Transverse colon (tissue), 4 donors: ENCODE data around the gene NEURL1. TPM values are rescaled to one million over a fixed set of nuclear protein-coding genes. Genes with fewer than 3 reads are reported as not detected.

Source experiments
- DNase-seq: peaks from one replicate; pipeline ENCODE4 v3.0.0-alpha.2; 2019
- H3K27ac ChIP-seq, 4 donors: fragments of 200-600 bp; sonication (generic); 2 replicates each; pipeline ENCODE4 v1.5.1; 2016 to 2018; ENCODE audit warnings: inconsistent platforms in 4 of 4
- H3K27me3 ChIP-seq: fragments of 200-600 bp; sonication (generic); 2 replicates; pipeline ENCODE4 v1.5.1; 2017; ENCODE audit warnings: inconsistent platforms
- H3K36me3 ChIP-seq, 4 donors: fragments of 200-600 bp; sonication (generic); 2 replicates each; pipeline ENCODE4 v1.5.1; 2017 to 2019; ENCODE audit warnings: inconsistent platforms in 4 of 4
- H3K4me1 ChIP-seq, 4 donors: fragments of 200-600 bp; sonication (generic); 2 replicates each; pipeline ENCODE4 v1.5.1; 2017 to 2020; ENCODE audit warnings: inconsistent platforms in 4 of 4
- H3K4me3 ChIP-seq, 4 donors: fragments of 200-600 bp; sonication (generic); 1 replicate in 1 of 4; 2 replicates in 3 of 4; pipeline versions ENCODE4 v1.5.1 to v1.6.1; 2017 to 2019; ENCODE audit warnings: inconsistent platforms in 4 of 4
- H3K9me3 ChIP-seq, 2 donors: fragments of 200-600 bp; sonication (generic); 2 replicates each; pipeline ENCODE4 v1.5.1; 2017 to 2019; ENCODE audit warnings: inconsistent platforms in 2 of 2
- CTCF ChIP-seq, 5 experiments: fragments of 200-600 bp in 3 of 5; fragments of 450-650 bp in 2 of 5; sonication (generic) in 3 of 5; IDR thresholded peaks; 1 replicate in 2 of 5; 2 replicates in 3 of 5; pipeline ENCODE4 v1.5.1; 2016 to 2017; ENCODE audit warnings: antibody characterized with exemption in 5 of 5, inconsistent platforms in 3 of 5, mild to moderate bottlenecking in 2 of 5, moderate library complexity in 1 of 5
- EP300 ChIP-seq: sonication (generic); formaldehyde crosslinking; IDR thresholded peaks from one replicate; pipeline ENCODE4 v1.6.1; 2017; ENCODE audit warnings: antibody characterized with exemption, low read depth
- POLR2A ChIP-seq: fragments of 450-650 bp; IDR thresholded peaks from one replicate; pipeline ENCODE4 v1.6.1; 2016; ENCODE audit warnings: antibody characterized with exemption, mild to moderate bottlenecking, moderate library complexity
- POLR2AphosphoS5 ChIP-seq, 3 donors: sonication (generic); formaldehyde crosslinking; IDR thresholded peaks; one replicate each; pipeline ENCODE4 v1.6.1; 2016; ENCODE audit warnings: antibody characterized with exemption in 3 of 3
- WGBS, 2 donors: methylation state at CpG; one replicate each; pipeline ENCODE4 v1.1.5; 2018; ENCODE audit warnings: low coverage in 1 of 2; 5-methylcytosine and 5-hydroxymethylcytosine counted together
- in situ Hi-C, 4 donors: fragments of 200-750 bp; cut with MboI; loops; one replicate each; pipeline versions ENCODE4 v1.15.0 to v1.15.1; 2017; ENCODE audit warnings: low sequenced_read_pairs in 3 of 4, low pct_ligation_motif_present in 1 of 4, low pct_unique_long_range_greater_than_20kb in 1 of 4
- intact Hi-C: fragments of 100-400 bp; cut with DNase I; formaldehyde crosslinking; loops from one replicate; pipeline ENCODE4 v1.15.1; 2023; ENCODE audit warnings: low total_unique reads
- total RNA-seq, 4 donors: library from RNA; depleted of rRNA; stranded (reverse); fragments of >200 nt; gene quantifications; one replicate each; pipeline ENCODE4 v1.1.0, GENCODE V29; 2016

Gene NEURL1
- total RNA-seq, 4 donors from 2014 or later = 36.7 to 177 (median 55.8) TPM

GRCh38 chr10:103599211-103599610 lies 105.7 kb downstream of the NEURL1 start:
- DNase-seq = no peak
- TF ChIP-seq POLR2A (no peak), POLR2AphosphoS5 (IDR thresholded peaks at IDR 0.05) (no peak), EP300 (no peak), CTCF (IDR thresholded peaks at IDR 0.05) (no peak)
- intact Hi-C loops = loop anchor here (2.0 kb wide), 1 partner anchor 90 kb away; no protein-coding TSS in a partner anchor
- Histone ChIP-seq H3K36me3 (peaks cover 0 to 5% (median 0%) of the 10 kb centered on the region in 4 donors), H3K4me3 (no peak overlapping the region), H3K9me3 (no peaks in the 10 kb centered on the region), H3K27me3 (no peaks in the 10 kb centered on the region), H3K27ac (peak overlapping the region in 3 of 4 donors; percentile 16 to 62 (median 18)), H3K4me1 (peaks cover 0 to 16% (median 10%) of the 10 kb centered on the region in 4 donors)
- WGBS, 2 donors = 60 to 73% methylated on average over 1 to 3 of the region's 3 CpGs
- in situ Hi-C loops = loop anchor here in 2 of 4 donors (10.0 to 25.0 kb wide), 2 partner anchors 86 to 263 kb away; partner anchors contain the start of gene SH3PXD2A (in 1 of the 2)

GRCh38 chr10:103599907-103600306 lies 106.4 kb downstream of the NEURL1 start:
- peaks cover 0 to 16% (median 10%) of the 10 kb centered on the region in 4 donors for H3K4me1 ChIP-seq
- no peaks in the 10 kb centered on the region for H3K9me3 ChIP-seq
- TF ChIP-seq POLR2A = no peak
- no peak for TF ChIP-seq EP300
- no peak for TF ChIP-seq CTCF (IDR thresholded peaks at IDR 0.05)
- TF ChIP-seq POLR2AphosphoS5 (IDR thresholded peaks at IDR 0.05) = no peak
- 90 to 100% methylated on average over 1 to 6 of the region's 6 CpGs for WGBS, 2 donors
- H3K4me3 ChIP-seq = no peak overlapping the region
- H3K36me3 ChIP-seq = peaks cover 0 to 5% (median 0%) of the 10 kb centered on the region in 4 donors
- no peak for DNase-seq
- intact Hi-C loops (loop anchor here (2.0 kb wide), 1 partner anchor 89 kb away; no protein-coding TSS in a partner anchor), in situ Hi-C loops (loop anchor here (5.0 to 25.0 kb wide), 4 partner anchors 82 to 262 kb away; partner anchors contain the start of gene SH3PXD2A (in 2 of the 4))
- H3K27ac ChIP-seq = peak overlapping the region; percentile 16 to 57 (median 49)
- no peaks in the 10 kb centered on the region for H3K27me3 ChIP-seq

- Histone ChIP-seq H3K4me3 (no peak overlapping the region), H3K9me3 (no peaks in the 10 kb centered on the region), H3K4me1 (peaks cover 0 to 16% (median 10%) of the 10 kb centered on the region in 4 donors), H3K27ac (peak overlapping the region; percentile 16 to 57 (median 49)), H3K36me3 (peaks cover 0 to 5% (median 0%) of the 10 kb centered on the region in 4 donors), H3K27me3 (no peaks in the 10 kb centered on the region)
- no peak for DNase-seq
- intact Hi-C loops = no loop called here
- no peak for TF ChIP-seq POLR2AphosphoS5 (IDR thresholded peaks at IDR 0.05)
- no peak for TF ChIP-seq EP300
- no peak for TF ChIP-seq CTCF (IDR thresholded peaks at IDR 0.05)
- TF ChIP-seq POLR2A = no peak
- 90% methylated on average over 6 of the region's 6 CpGs; no CpG with 5 or more reads in 1 of the 2 donors for WGBS, 2 donors
- in situ Hi-C loops = loop anchor here in 3 of 4 donors (5.0 to 25.0 kb wide), 3 partner anchors 82 to 262 kb away; partner anchors contain the start of gene SH3PXD2A (in 1 of the 3)
Measured at GRCh38 chr10:103600325-103600724, 106.8 kb downstream of the NEURL1 start.

- TF ChIP-seq POLR2AphosphoS5 (IDR thresholded peaks at IDR 0.05) (no peak), CTCF (IDR thresholded peaks at IDR 0.05) (no peak), POLR2A (no peak)
- in situ Hi-C loops = loop anchor here in 3 of 4 donors (5.0 to 25.0 kb wide), 3 partner anchors 81 to 261 kb away; partner anchors contain the start of gene SH3PXD2A (in 1 of the 3)
- Histone ChIP-seq H3K27ac (peak overlapping the region; percentile 16 to 57 (median 40)), H3K9me3 (no peaks in the 10 kb centered on the region), H3K36me3 (peaks cover 0 to 5% (median 0%) of the 10 kb centered on the region in 4 donors), H3K27me3 (no peaks in the 10 kb centered on the region), H3K4me3 (no peak overlapping the region), H3K4me1 (peaks cover 0 to 16% (median 10%) of the 10 kb centered on the region in 4 donors)
- 80 to 87% methylated on average over 1 to 7 of the region's 7 CpGs for WGBS, 2 donors
- intact Hi-C loops = no loop called here
- DNase-seq = no peak
Measured at GRCh38 chr10:103600956-103601569, 107.6 kb downstream of the NEURL1 start.
